Right lobe of liver (tissue), 4 donors: Measurements from ENCODE around the gene RPL13A.

ENCODE experiments used
- POLR2A ChIP-seq: fragments of 450-650 bp; IDR thresholded peaks from one replicate; pipeline ENCODE4 v1.6.1; 2017; ENCODE audit warnings: antibody characterized with exemption, mild to moderate bottlenecking
- TF ChIP-seq, protein P1 (sequence below), 4 donors: fragments of 200-600 bp in 3 of 4; fragments of 450-650 bp in 1 of 4; IDR thresholded peaks; one replicate each; pipeline versions ENCODE4 v1.5.1 to v1.8.0; 2016 to 2022; ENCODE audit warnings: antibody characterized with exemption in 4 of 4, mild to moderate bottlenecking in 2 of 4
- donor health status: DM: no; HTN: no; CAD: no.
- donor health status: DM: no; HTN: no; CAD: no.
- donor health status: DM: no; HTN: yes; CAD: no.

DNA sequence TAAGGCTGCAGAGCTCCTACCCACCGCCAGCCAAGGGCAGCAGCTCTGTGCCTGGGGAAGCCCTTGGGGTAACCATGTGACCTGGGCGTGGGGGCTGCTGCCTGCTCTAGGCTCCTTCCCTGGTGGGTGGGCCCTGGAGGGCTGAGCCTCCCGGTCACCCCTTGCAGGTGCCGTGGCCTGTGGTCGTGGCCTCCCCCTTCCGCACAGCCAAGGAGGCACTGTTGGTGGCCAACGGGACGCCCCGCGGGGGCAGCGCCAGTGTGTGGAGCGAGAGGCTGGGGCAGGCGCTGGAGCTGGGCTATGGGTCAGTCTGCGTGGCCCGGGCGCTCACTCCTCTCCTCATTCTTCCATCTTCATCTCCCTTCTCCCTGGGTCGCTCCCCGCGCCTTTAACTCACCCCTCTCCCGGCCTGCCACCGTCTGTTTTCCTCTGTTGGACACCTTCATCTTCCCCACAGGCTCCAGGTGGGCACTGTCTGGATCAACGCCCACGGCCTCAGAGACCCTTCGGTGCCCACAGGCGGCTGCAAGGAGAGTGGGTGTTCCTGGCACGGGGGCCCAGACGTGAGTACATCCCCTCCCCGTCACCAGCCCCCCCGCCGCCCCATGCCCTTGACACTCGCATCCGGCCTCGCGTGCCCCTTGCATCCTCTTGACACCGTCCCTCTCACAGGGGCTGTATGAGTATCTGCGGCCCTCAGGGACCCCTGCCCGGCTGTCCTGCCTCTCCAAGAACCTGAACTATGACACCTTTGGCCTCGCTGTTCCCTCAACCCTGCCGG, 23.3 kb upstream of the RPL13A start:
- TF ChIP-seq, protein P1, sequence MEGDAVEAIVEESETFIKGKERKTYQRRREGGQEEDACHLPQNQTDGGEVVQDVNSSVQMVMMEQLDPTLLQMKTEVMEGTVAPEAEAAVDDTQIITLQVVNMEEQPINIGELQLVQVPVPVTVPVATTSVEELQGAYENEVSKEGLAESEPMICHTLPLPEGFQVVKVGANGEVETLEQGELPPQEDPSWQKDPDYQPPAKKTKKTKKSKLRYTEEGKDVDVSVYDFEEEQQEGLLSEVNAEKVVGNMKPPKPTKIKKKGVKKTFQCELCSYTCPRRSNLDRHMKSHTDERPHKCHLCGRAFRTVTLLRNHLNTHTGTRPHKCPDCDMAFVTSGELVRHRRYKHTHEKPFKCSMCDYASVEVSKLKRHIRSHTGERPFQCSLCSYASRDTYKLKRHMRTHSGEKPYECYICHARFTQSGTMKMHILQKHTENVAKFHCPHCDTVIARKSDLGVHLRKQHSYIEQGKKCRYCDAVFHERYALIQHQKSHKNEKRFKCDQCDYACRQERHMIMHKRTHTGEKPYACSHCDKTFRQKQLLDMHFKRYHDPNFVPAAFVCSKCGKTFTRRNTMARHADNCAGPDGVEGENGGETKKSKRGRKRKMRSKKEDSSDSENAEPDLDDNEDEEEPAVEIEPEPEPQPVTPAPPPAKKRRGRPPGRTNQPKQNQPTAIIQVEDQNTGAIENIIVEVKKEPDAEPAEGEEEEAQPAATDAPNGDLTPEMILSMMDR (IDR thresholded peaks at IDR 0.05), result no peak
- no peak for TF ChIP-seq POLR2A
